Astrocyte of the spinal cord (primary cell): Measurements from ENCODE around the gene PITPNM3.

Experiments
- DNase-seq: peaks from one replicate; pipeline ENCODE4 v3.0.0; 2011; ENCODE audit warnings: low read depth, low spot score
- H3K4me3 ChIP-seq: 2 replicates; pipeline ENCODE4 v1.5.1; 2011; ENCODE audit warnings: low read depth, mild to moderate bottlenecking, low read length, moderate library complexity
- CTCF ChIP-seq: IDR thresholded peaks from 2 replicates; pipeline ENCODE4 v1.5.1; 2012; ENCODE audit warnings: low read depth, mild to moderate bottlenecking, low read length, inconsistent platforms
- in situ Hi-C: cut with HindIII; loops from 2 replicates; pipeline ENCODE4 v1.10.0; 2017; ENCODE audit warnings: low sequenced_read_pairs

PITPNM3 gene

GRCh38 chr17:6571452-6571781 lies 15.1 kb upstream of the PITPNM3 start:
- TF ChIP-seq CTCF, result no peak
- in situ Hi-C loops, result no loop called here
- no peak for DNase-seq
- H3K4me3 ChIP-seq, result no peak overlapping the region

GRCh38 chr17:6570731-6571451 lies 14.5 kb upstream of the PITPNM3 start:
- H3K4me3 ChIP-seq, result no peak overlapping the region
- TF ChIP-seq CTCF, result no peak
- in situ Hi-C loops, result no loop called here
- no peak for DNase-seq

GRCh38 chr17:6569370-6570285 lies 13.3 kb upstream of the PITPNM3 start:
- in situ Hi-C loops, result no loop called here
- no peak for TF ChIP-seq CTCF

GRCh38 chr17:6568184-6568758 lies 11.9 kb upstream of the PITPNM3 start:
- no peak for DNase-seq
- no peak overlapping the region for H3K4me3 ChIP-seq
- TF ChIP-seq CTCF, result no peak
- in situ Hi-C loops, result no loop called here

More at GRCh38 chr17:6569370-6570285, 13.3 kb upstream of the PITPNM3 start:
- no peak for DNase-seq
- no peak overlapping the region for H3K4me3 ChIP-seq

- H3K4me3 ChIP-seq, result no peak overlapping the region
- in situ Hi-C loops, result no loop called here
- no peak for TF ChIP-seq CTCF
- no peak for DNase-seq
Observed at GRCh38 chr17:6567528-6568183, 11.3 kb upstream of the PITPNM3 start.

GRCh38 chr17:6561446-6561845 lies 5.1 kb upstream of the PITPNM3 start:
- no peak overlapping the region for H3K4me3 ChIP-seq
- no peak for TF ChIP-seq CTCF
- DNase-seq, result no peak
- in situ Hi-C loops, result no loop called here
